ENCODE measurements around the gene N4BP2. TPM values are rescaled to one million over a fixed set of nuclear protein-coding genes. Genes with fewer than 3 reads are reported as not detected.

The N4BP2 gene
- total RNA-seq, 1 donor from 2014 or later: 5.0 TPM

GRCh38 chr4:40033613-40034012 is 23.0 kb upstream of the N4BP2 start:
- Histone ChIP-seq H3K9me3 (replicated peaks) (no peaks in the 10 kb centered on the region), H3K27ac (replicated peaks) (no peak overlapping the region)
- intact Hi-C loops (cut with micrococcal nuclease): no loop called here

GRCh38 chr4:40038977-40039376 is 17.7 kb upstream of the N4BP2 start:
- Histone ChIP-seq H3K36me3 (no peaks in the 10 kb centered on the region), H3K9me3 (replicated peaks) (no peaks in the 10 kb centered on the region), H3K4me1 (peaks cover 3% of the 10 kb centered on the region), H3K27me3 (ENCODE audit: low read depth) (no peaks in the 10 kb centered on the region), H3K4me3 (no peak overlapping the region), H3K27ac (replicated peaks) (no peak overlapping the region)
- intact Hi-C loops (cut with micrococcal nuclease): no loop called here
- no peak for TF ChIP-seq CTCF (IDR thresholded peaks at IDR 0.05; ENCODE audit: borderline replicate concordance)
- no peak for DNase-seq

More at GRCh38 chr4:40033613-40034012, 23.0 kb upstream of the N4BP2 start:
- DNase-seq: no peak
- no peaks in the 10 kb centered on the region for H3K36me3 ChIP-seq
- TF ChIP-seq CTCF (IDR thresholded peaks at IDR 0.05; ENCODE audit: borderline replicate concordance): no peak
- H3K4me1 ChIP-seq: no peaks in the 10 kb centered on the region
- no peak overlapping the region for H3K4me3 ChIP-seq
- H3K27me3 ChIP-seq (ENCODE audit: low read depth): no peaks in the 10 kb centered on the region

GRCh38 chr4:40040908-40041307 is 15.7 kb upstream of the N4BP2 start:
- H3K4me1 ChIP-seq: peaks cover 3% of the 10 kb centered on the region
- intact Hi-C loops (cut with micrococcal nuclease): no loop called here
- DNase-seq: no peak
- no peak overlapping the region for H3K4me3 ChIP-seq
- TF ChIP-seq CTCF (IDR thresholded peaks at IDR 0.05; ENCODE audit: borderline replicate concordance): no peak
- H3K27ac ChIP-seq (replicated peaks): no peak overlapping the region
- no peaks in the 10 kb centered on the region for H3K9me3 ChIP-seq (replicated peaks)
- no peaks in the 10 kb centered on the region for H3K36me3 ChIP-seq
- H3K27me3 ChIP-seq (ENCODE audit: low read depth): no peaks in the 10 kb centered on the region

- Histone ChIP-seq H3K4me1 (peaks cover 3% of the 10 kb centered on the region), H3K27ac (replicated peaks) (no peak overlapping the region), H3K27me3 (ENCODE audit: low read depth) (peaks cover 13% of the 10 kb centered on the region), H3K36me3 (no peaks in the 10 kb centered on the region), H3K4me3 (no peak overlapping the region), H3K9me3 (replicated peaks) (no peaks in the 10 kb centered on the region)
- no peak for DNase-seq
- no peak for TF ChIP-seq CTCF (IDR thresholded peaks at IDR 0.05; ENCODE audit: borderline replicate concordance)
- intact Hi-C loops (cut with micrococcal nuclease): no loop called here
Measured at GRCh38 chr4:40043786-40044185, 12.9 kb upstream of the N4BP2 start.

GRCh38 chr4:40046311-40046980 is 10.2 kb upstream of the N4BP2 start:
- Histone ChIP-seq H3K4me3 (no peak overlapping the region), H3K27me3 (ENCODE audit: low read depth) (peaks cover 15% of the 10 kb centered on the region), H3K36me3 (no peaks in the 10 kb centered on the region), H3K9me3 (replicated peaks) (no peaks in the 10 kb centered on the region), H3K27ac (replicated peaks) (no peak overlapping the region), H3K4me1 (no peaks in the 10 kb centered on the region)
- TF ChIP-seq CTCF (IDR thresholded peaks at IDR 0.05; ENCODE audit: borderline replicate concordance): no peak
- DNase-seq: no peak
- intact Hi-C loops (cut with micrococcal nuclease): no loop called here

Data from left ventricle myocardium inferior (tissue), 1 donor.